Measurements from ENCODE around the gene ACTA1. TPM values are rescaled to one million over a fixed set of nuclear protein-coding genes. Genes with fewer than 3 reads are reported as not detected.

ACTA1 gene
- total and polyA plus RNA-seq, 10 of the 15 experiments (the other 5 are each of a cell fraction or from before 2014, with no cell fraction given) = 0.05 to 0.35 (median 0.12) TPM; not detected in 7

- TF ChIP-seq EP300 (IDR thresholded peaks at IDR 0.05; ENCODE audit: borderline replicate concordance in 1 of 2, control insufficient read depth in 1 of 2, low read depth in 2 of 2, low read length in 2 of 2) (no peak), POU2F2 (IDR thresholded peaks at IDR 0.05; ENCODE audit: borderline replicate concordance, low read depth, low read length) (no peak), GATAD2B (conservative IDR thresholded peaks at IDR 0.05; ENCODE audit: low read depth) (no peak), EED (IDR thresholded peaks at IDR 0.05; ENCODE audit: low read depth) (no peak), ZBTB40 (IDR thresholded peaks at IDR 0.05; ENCODE audit: borderline replicate concordance) (no peak), ATF2 (IDR thresholded peaks at IDR 0.05; ENCODE audit: low read length) (no peak)
Measured at GRCh38 chr1:229433364-229434004, 410 bp downstream of the ACTA1 start (continued).

All from GM12878 (cell line).